K562 (cell line): ENCODE data around the gene RBKS. TPM values are rescaled to one million over a fixed set of nuclear protein-coding genes. Genes with fewer than 3 reads are reported as not detected.

Source experiments
- ATAC-seq: fragments of 200-7000 bp; cut with Tn5 transposase; 3 replicates; pipeline ENCODE4 v1.9.1; 2020; ENCODE audit warnings: moderate library complexity
- BruUV-seq: library from RNA; stranded (reverse); fragments of 400-500 nt; replicated peaks from 2 replicates; lab custom pipeline; 2021; lab: Mats Ljungman, UMichigan
- CTCF ChIA-PET: fragments of 300-600 bp; formaldehyde crosslinking; extraction: SDS; loops from one replicate; lab custom pipeline; 2021; ENCODE audit warnings: low intra/inter-chr PET ratio; lab: Yijun Ruan, JAX
- POLR2A ChIA-PET: fragments of 300-600, 350-650 bp; sonication (Branson Sonifier 250); formaldehyde crosslinking; extraction: SDS; loops from one replicate; lab custom pipeline; 2021; ENCODE audit warnings: antibody characterized with exemption, inconsistent platforms; lab: Yijun Ruan, JAX
- DNase-seq, 4 experiments: peaks; one replicate each; pipeline versions ENCODE4 v3.0.0 to v3.0.0-alpha.2; 2011 to 2018; ENCODE audit warnings: low spot score in 3 of 4, mixed read lengths in 3 of 4; ENCODE audit errors: extremely low read depth in 1 of 4
- FAIRE-seq: peaks from 2 replicates; lab custom pipeline; 2011; peaks lifted over from hg19 to GRCh38; lab: Jason Lieb, UNC
- H2AFZ ChIP-seq: 2 replicates; pipeline ENCODE4 v1.6.0; 2011; ENCODE audit warnings: low read depth, low read length, control low read depth, inconsistent platforms
- H3K27ac ChIP-seq: fragments of 200-600 bp; 3 replicates; pipeline ENCODE4 v1.8.0; 2011; ENCODE audit warnings: low read depth, mild to moderate bottlenecking, control low read depth, inconsistent platforms, low read length, moderate library complexity, mixed read lengths; ENCODE audit errors: extremely low read depth
- H3K27me3 ChIP-seq, 2 experiments: fragments of 300-600 bp in 1 of 2; 2 replicates in 1 of 2; 3 replicates in 1 of 2; pipeline versions ENCODE4 v1.6.0 to v1.8.0; 2011; ENCODE audit warnings: inconsistent platforms in 2 of 2, low read length in 2 of 2, mild to moderate bottlenecking in 1 of 2, mixed read lengths in 1 of 2, moderate library complexity in 1 of 2; ENCODE audit not compliant: control insufficient read depth in 2 of 2, insufficient read depth in 2 of 2
- H3K36me3 ChIP-seq: fragments of 300-600 bp; 3 replicates; pipeline ENCODE4 v1.8.0; 2011; ENCODE audit warnings: mild to moderate bottlenecking, low read length, inconsistent platforms; ENCODE audit not compliant: control insufficient read depth, insufficient read depth
- H3K4me1 ChIP-seq, 2 experiments: fragments of 200-600 bp in 1 of 2; replicated peaks in 1 of 2; 2 replicates in 1 of 2; 3 replicates in 1 of 2; pipeline versions ENCODE4 v1.5.1 to v1.8.0; 2011; ENCODE audit warnings: inconsistent platforms in 2 of 2, low read length in 2 of 2, mild to moderate bottlenecking in 1 of 2, mixed read lengths in 1 of 2, moderate library complexity in 1 of 2; ENCODE audit not compliant: control insufficient read depth in 2 of 2, insufficient read depth in 2 of 2
- H3K4me2 ChIP-seq: 2 replicates; pipeline ENCODE4 v1.6.1; 2011; ENCODE audit warnings: low read length, control low read depth, inconsistent platforms, mixed read lengths; ENCODE audit not compliant: insufficient read depth
- H3K4me3 ChIP-seq: fragments of 200-600 bp; sonication (generic), shearing (Covaris generic); 2 replicates; pipeline ENCODE4 v1.5.1; 2016; ENCODE audit warnings: control low read depth, inconsistent platforms
- H3K79me2 ChIP-seq: fragments of 200-600 bp; 3 replicates; pipeline ENCODE4 v1.8.0; 2011; ENCODE audit warnings: low read length, inconsistent platforms; ENCODE audit not compliant: control insufficient read depth, insufficient read depth
- H3K9ac ChIP-seq, 2 experiments: 2 replicates each; pipeline versions ENCODE4 v1.6.0 to v1.6.1; 2011; ENCODE audit warnings: low read depth in 2 of 2, low read length in 2 of 2, control low read depth in 1 of 2, inconsistent platforms in 1 of 2, mild to moderate bottlenecking in 1 of 2, mixed read lengths in 1 of 2; ENCODE audit not compliant: insufficient read depth in 1 of 2
- H3K9me1 ChIP-seq: one replicate; pipeline ENCODE4 v1.6.0; 2011; ENCODE audit warnings: inconsistent platforms, mild to moderate bottlenecking, low read length, moderate library complexity; ENCODE audit not compliant: control insufficient read depth, insufficient read depth
- H3K9me3 ChIP-seq: replicated peaks from 2 replicates; pipeline ENCODE4 v1.5.1; 2011; ENCODE audit warnings: low read depth, low read length, inconsistent platforms; ENCODE audit not compliant: control insufficient read depth, insufficient read depth
- H4K20me1 ChIP-seq: replicated peaks from 2 replicates; pipeline ENCODE4 v1.6.1; 2011; ENCODE audit warnings: low read length, inconsistent platforms, mixed read lengths; ENCODE audit not compliant: control insufficient read depth, insufficient read depth
- FOXP1 ChIP-seq: sonication (generic); formaldehyde crosslinking; IDR thresholded peaks from 2 replicates; pipeline ENCODE4 v1.8.0; 2022; ENCODE audit warnings: mild to moderate bottlenecking, missing genetic modification reagents
- GABPB2 ChIP-seq: fragments of 250-450 bp; sonication (Bioruptor Pico); conservative IDR thresholded peaks from 2 replicates; pipeline ENCODE4 v1.5.1; 2021; ENCODE audit warnings: mild to moderate bottlenecking
- ILF3 ChIP-seq: fragments of 450-650 bp; IDR thresholded peaks from 2 replicates; pipeline ENCODE4 v1.6.1; 2018; ENCODE audit warnings: antibody characterized with exemption, mild to moderate bottlenecking, moderate library complexity, borderline replicate concordance
- SREBF1 ChIP-seq: fragments of 150-350 bp; IDR thresholded peaks from 2 replicates; pipeline ENCODE4 v1.6.1; 2014; ENCODE audit warnings: antibody characterized with exemption, low read depth, low read length, borderline replicate concordance
- TRIM28 ChIP-seq: fragments of 450-650 bp; IDR thresholded peaks from 2 replicates; pipeline ENCODE4 v1.6.1; 2017
- XRCC4 ChIP-seq: IDR thresholded peaks from one replicate; pipeline ENCODE4 v1.6.1; 2011; ENCODE audit not compliant: insufficient read depth, insufficient read length; ENCODE audit errors: extremely low read depth
- ZNF133 ChIP-seq: fragments of 250-450 bp; sonication (Bioruptor Pico); IDR thresholded peaks from 2 replicates; pipeline ENCODE4 v1.4.0; 2020; ENCODE audit warnings: mild to moderate bottlenecking
- ZNF232 ChIP-seq: sonication (generic); formaldehyde crosslinking; IDR thresholded peaks from 2 replicates; pipeline ENCODE4 v1.8.0; 2022; ENCODE audit warnings: mild to moderate bottlenecking, missing genetic modification reagents
- ZSCAN32 ChIP-seq: fragments of 450-650 bp; formaldehyde crosslinking; IDR thresholded peaks from 2 replicates; pipeline ENCODE4 v1.4.0; 2020; ENCODE audit warnings: mild to moderate bottlenecking, moderate library complexity
- ZZZ3 ChIP-seq: fragments of 450-650 bp; IDR thresholded peaks from 2 replicates; pipeline ENCODE4 v1.6.1; 2016; ENCODE audit warnings: antibody characterized with exemption, mild to moderate bottlenecking, moderate library complexity
- whole genome bisulfite sequencing: fragments of 100-300 bp; shearing (Covaris generic); methylation state at CpG from one replicate; pipeline ENCODE4 v1.1.6; 2016; ENCODE audit warnings: low coverage, mixed read lengths; ENCODE audit not compliant: insufficient coverage; ENCODE audit errors: missing lambda C conversion rate; 5-methylcytosine and 5-hydroxymethylcytosine counted together
- in situ Hi-C: fragments of 300-500 bp; cut with MboI; formaldehyde crosslinking; loops from 4 replicates; pipeline ENCODE4 v1.15.0; 2018; ENCODE audit warnings: inconsistent platforms, mixed read lengths
- intact Hi-C: fragments of 100-400 bp; cut with micrococcal nuclease; formaldehyde crosslinking; loops from 2 replicates; pipeline ENCODE4 v1.14.2; 2022
- polyA plus RNA-seq, 8 experiments: library from polyadenylated mRNA; depleted of rRNA in 4 of 8; stranded (reverse) in 5 of 8; unstranded in 3 of 8; fragments of >200 nt; fragmentation: Nextera tagmentation in 2 of 8; fragmentation: Illumina TruSeq in 1 of 8; extraction: Ambion mirVana in 2 of 8; extraction: Trizol in 1 of 8; gene quantifications; 2 replicates each; pipeline versions ENCODE4 v1.2.1 to v1.2.3, GENCODE V29; 2011 to 2014; ENCODE audit warnings: inconsistent platforms in 1 of 8, missing spikeins in 1 of 8
- total RNA-seq, 7 experiments: library from RNA; depleted of rRNA in 6 of 7; stranded (reverse); fragments of >200 nt in 6 of 7; fragmentation: Illumina TruSeq in 2 of 7; extraction: Trizol in 2 of 7; gene quantifications; 2 replicates each; pipeline versions ENCODE4 v1.2.1 to v1.2.3, GENCODE V29; 2011 to 2021; ENCODE audit warnings: low replicate concordance in 1 of 7

Gene RBKS
- total and polyA plus RNA-seq, 9 of the 15 experiments (the other 6 are each of a cell fraction or from before 2014, with no cell fraction given) = 0.06 to 0.39 (median 0.19) TPM

DNA sequence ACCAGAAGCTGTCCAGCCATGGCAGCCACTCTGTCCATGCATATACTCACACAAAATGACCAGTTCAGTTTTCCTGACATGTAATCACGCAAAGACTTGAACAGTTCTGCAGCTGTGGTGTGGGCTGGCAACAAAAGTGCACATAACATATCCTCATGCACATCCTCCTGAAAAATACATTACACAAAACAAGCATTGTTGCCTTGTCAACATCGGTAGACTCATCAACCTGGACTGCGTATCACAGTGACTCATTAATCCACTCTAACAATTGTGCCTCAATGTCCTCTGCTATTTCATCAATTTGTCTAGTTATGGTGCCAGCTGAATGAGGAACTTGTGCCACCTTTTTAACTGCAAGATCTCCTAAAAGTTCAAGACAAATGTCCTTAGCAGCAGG, 19.5 kb downstream of the RBKS start:
- Histone ChIP-seq H3K4me1 (no peaks in the 10 kb centered on the region), H3K4me2 (no peak overlapping the region), H3K36me3 (no peaks in the 10 kb centered on the region), H3K4me3 (no peak overlapping the region), H3K9me3 (no peaks in the 10 kb centered on the region), H4K20me1 (no peaks in the 10 kb centered on the region), H3K27ac (no peak overlapping the region), H3K79me2 (no peaks in the 10 kb centered on the region), H3K27me3 (peaks cover 0 to 3% of the 10 kb centered on the region in 2 experiments; a peak in 2 of 5 replicates), H3K9me1 (no peaks in the 10 kb centered on the region), H3K9ac (no peak overlapping the region), H2AFZ (no peak overlapping the region)
- in situ Hi-C loops (no loop called here), intact Hi-C loops (no loop called here)
- TF ChIP-seq XRCC4 (no peak), SREBF1 (no peak), ILF3 (no peak), ZNF232 (no peak), GABPB2 (CRISPR knock-in tag) (no peak), TRIM28 (no peak)
- CTCF ChIA-PET = no interaction called here
- 4% methylated on average over 3 of the region's 3 CpGs for WGBS
- no peak for DNase-seq
- BruUV-seq = no TSS peak
- ATAC-seq = no peak
- POLR2A ChIA-PET = interaction anchor here (1.6 kb wide), 1 partner anchor 61 kb away, joined by 4 read pairs; no protein-coding TSS in a partner anchor
- FAIRE-seq = no peak

DNA sequence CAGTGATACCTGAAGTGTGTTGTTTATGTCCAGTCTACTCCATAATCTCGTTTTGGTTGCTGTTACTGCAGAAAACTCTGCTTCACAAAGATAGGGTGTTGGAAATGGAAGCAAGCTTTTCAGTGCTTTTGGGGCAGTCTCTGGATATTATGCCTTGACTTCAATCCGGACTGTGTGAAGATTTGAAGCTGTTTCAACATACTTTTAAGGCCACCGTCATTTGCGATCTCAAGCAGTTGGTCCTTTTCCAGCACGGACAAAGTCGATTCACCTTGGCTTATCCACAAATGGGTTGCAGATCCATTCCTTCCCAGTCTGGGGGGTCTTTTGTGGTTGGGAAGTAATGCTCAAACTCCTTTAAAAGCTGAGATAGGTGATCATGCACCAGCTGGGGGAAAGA, 20.4 kb downstream of the RBKS start:
- ChIA-PET CTCF (no interaction called here), POLR2A (no interaction called here)
- Histone ChIP-seq H3K36me3 (no peaks in the 10 kb centered on the region), H4K20me1 (no peaks in the 10 kb centered on the region), H3K27ac (no peak overlapping the region), H3K79me2 (no peaks in the 10 kb centered on the region), H3K27me3 (peaks cover 0 to 3% of the 10 kb centered on the region in 2 experiments; a peak in 2 of 5 replicates), H3K9me3 (no peaks in the 10 kb centered on the region), H2AFZ (no peak overlapping the region), H3K4me2 (no peak overlapping the region), H3K4me3 (no peak overlapping the region), H3K4me1 (no peaks in the 10 kb centered on the region), H3K9ac (no peak overlapping the region), H3K9me1 (no peaks in the 10 kb centered on the region)
- TF ChIP-seq ZSCAN32 (CRISPR knock-in tag) (no peak), ZNF133 (CRISPR knock-in tag) (no peak), ZZZ3 (no peak), FOXP1 (CRISPR knock-in tag) (no peak)
- in situ Hi-C loops = no loop called here
- no peak for DNase-seq
- FAIRE-seq = no peak
- ATAC-seq = no peak
- no TSS peak for BruUV-seq
- intact Hi-C loops = no loop called here
- WGBS = 13% methylated on average over 6 of the region's 6 CpGs
